H9 (cell line): Measurements from ENCODE around the gene SETMAR. TPM values are rescaled to one million over a fixed set of nuclear protein-coding genes. Genes with fewer than 3 reads are reported as not detected.

Experiments
- DNase-seq: peaks from one replicate; pipeline ENCODE4 v3.0.0-alpha.2; 2017
- H2AFZ ChIP-seq: one replicate; pipeline ENCODE4 v1.6.1; 2013; ENCODE audit warnings: mild to moderate bottlenecking, low read length, control low read depth, moderate library complexity
- H2AK5ac ChIP-seq: 2 replicates; pipeline ENCODE4 v1.6.1; 2013; ENCODE audit warnings: low read length, control low read depth, mixed read lengths; ENCODE audit not compliant: insufficient read length
- H2BK120ac ChIP-seq: one replicate; pipeline ENCODE4 v1.6.1; 2013; ENCODE audit warnings: low read depth, mild to moderate bottlenecking, low read length, control low read depth, inconsistent platforms; ENCODE audit not compliant: poor library complexity, severe bottlenecking
- H2BK12ac ChIP-seq: 2 replicates; pipeline ENCODE4 v1.6.1; 2013; ENCODE audit warnings: low read length, control low read depth, mixed read lengths, low read depth; ENCODE audit not compliant: insufficient read length
- H2BK15ac ChIP-seq: 2 replicates; pipeline ENCODE4 v1.6.1; 2013; ENCODE audit warnings: low read depth, low read length, control low read depth
- H2BK20ac ChIP-seq: one replicate; pipeline ENCODE4 v1.6.1; 2013; ENCODE audit warnings: low read depth, mild to moderate bottlenecking, low read length, control low read depth, inconsistent platforms; ENCODE audit not compliant: poor library complexity, severe bottlenecking
- H2BK5ac ChIP-seq: 2 replicates; pipeline ENCODE4 v1.6.1; 2013; ENCODE audit warnings: low read length, control low read depth, mixed read lengths; ENCODE audit not compliant: insufficient read length
- H3K14ac ChIP-seq: 2 replicates; pipeline ENCODE4 v1.6.1; 2013; ENCODE audit warnings: low read length, control low read depth; ENCODE audit not compliant: insufficient read depth
- H3K18ac ChIP-seq: 2 replicates; pipeline ENCODE4 v1.6.1; 2013; ENCODE audit warnings: low read depth, mild to moderate bottlenecking, mixed read lengths, low read length, control low read depth; ENCODE audit not compliant: insufficient read length
- H3K23ac ChIP-seq: 2 replicates; pipeline ENCODE4 v1.6.1; 2013; ENCODE audit warnings: low read length, control low read depth, mixed read lengths, low read depth; ENCODE audit not compliant: insufficient read length
- H3K23me2 ChIP-seq: 2 replicates; pipeline ENCODE4 v1.6.1; 2013; ENCODE audit warnings: low read depth, mild to moderate bottlenecking, mixed read lengths, low read length, control low read depth; ENCODE audit not compliant: insufficient read length, poor library complexity, severe bottlenecking
- H3K27ac ChIP-seq: 2 replicates; pipeline ENCODE4 v1.5.1; 2013; ENCODE audit warnings: low read length, control low read depth, mixed read lengths, low read depth; ENCODE audit not compliant: insufficient read length
- H3K27me3 ChIP-seq: 2 replicates; pipeline ENCODE4 v1.6.1; 2013; ENCODE audit warnings: low read length, control low read depth, inconsistent platforms; ENCODE audit not compliant: insufficient read depth
- H3K4ac ChIP-seq: 2 replicates; pipeline ENCODE4 v1.6.1; 2013; ENCODE audit warnings: low read depth, mild to moderate bottlenecking, control low read depth, inconsistent platforms, low read length, moderate library complexity
- H3K4me1 ChIP-seq: 2 replicates; pipeline ENCODE4 v1.6.1; 2013; ENCODE audit warnings: low read length, control low read depth, inconsistent platforms; ENCODE audit not compliant: insufficient read depth
- H3K4me2 ChIP-seq: 2 replicates; pipeline ENCODE4 v1.6.1; 2013; ENCODE audit warnings: low read length, control low read depth, mixed read lengths; ENCODE audit not compliant: insufficient read length, insufficient read depth
- H3K56ac ChIP-seq: 2 replicates; pipeline ENCODE4 v1.6.1; 2013; ENCODE audit warnings: low read depth, mild to moderate bottlenecking, mixed read lengths, low read length, control low read depth; ENCODE audit not compliant: insufficient read length
- H3K79me1 ChIP-seq: 2 replicates; pipeline ENCODE4 v1.6.1; 2013; ENCODE audit warnings: low read depth, mild to moderate bottlenecking, moderate library complexity, low read length, control low read depth, inconsistent platforms; ENCODE audit not compliant: insufficient read depth, poor library complexity, severe bottlenecking
- H3K79me2 ChIP-seq: 2 replicates; pipeline ENCODE4 v1.6.1; 2013; ENCODE audit warnings: low read length, control low read depth, inconsistent platforms; ENCODE audit not compliant: insufficient read depth
- H3K9ac ChIP-seq: 2 replicates; pipeline ENCODE4 v1.6.1; 2013; ENCODE audit warnings: low read length, control low read depth, mixed read lengths; ENCODE audit not compliant: insufficient read length; ENCODE audit errors: extremely low read depth
- H3K9me3 ChIP-seq: one replicate; pipeline ENCODE4 v1.6.1; 2013; ENCODE audit warnings: low read depth, low read length, inconsistent platforms; ENCODE audit not compliant: control insufficient read depth
- H3T11ph ChIP-seq: one replicate; pipeline ENCODE4 v1.6.1; 2013; ENCODE audit warnings: mild to moderate bottlenecking, low read length, control low read depth, inconsistent platforms
- H4K20me1 ChIP-seq: one replicate; pipeline ENCODE4 v1.6.1; 2013; ENCODE audit not compliant: control insufficient read depth, insufficient read length, insufficient read depth
- H4K5ac ChIP-seq: 2 replicates; pipeline ENCODE4 v1.6.1; 2013; ENCODE audit warnings: low read depth, mild to moderate bottlenecking, mixed read lengths, low read length, control low read depth; ENCODE audit not compliant: insufficient read length
- H4K8ac ChIP-seq: replicated peaks from 2 replicates; pipeline ENCODE4 v1.6.1; 2013; ENCODE audit warnings: low read length, control low read depth, mixed read lengths, low read depth; ENCODE audit not compliant: insufficient read length
- H4K91ac ChIP-seq: 2 replicates; pipeline ENCODE4 v1.6.1; 2013; ENCODE audit warnings: low read depth, mild to moderate bottlenecking, moderate library complexity, mixed read lengths, low read length, control low read depth; ENCODE audit not compliant: insufficient read length
- H3K27ac Mint-ChIP-seq, 3 experiments: 2 replicates in 2 of 3; 3 replicates in 1 of 3; pipeline ENCODE4 v1.8.0; 2020 to 2021; ENCODE audit warnings: mixed read lengths in 3 of 3, mild to moderate bottlenecking in 1 of 3, moderate library complexity in 1 of 3
- H3K27me3 Mint-ChIP-seq: 2 replicates; pipeline ENCODE4 v1.8.0; 2021; ENCODE audit warnings: low read depth, mild to moderate bottlenecking, moderate library complexity, mixed read lengths
- H3K36me3 Mint-ChIP-seq, 3 experiments: 2 replicates in 2 of 3; 3 replicates in 1 of 3; pipeline ENCODE4 v1.8.0; 2020 to 2021; ENCODE audit warnings: low read depth in 3 of 3, mixed read lengths in 3 of 3; ENCODE audit not compliant: insufficient read depth in 1 of 3
- H3K4me1 Mint-ChIP-seq, 2 experiments: 2 replicates each; pipeline ENCODE4 v1.8.0; 2020; ENCODE audit warnings: mixed read lengths in 2 of 2
- H3K4me3 Mint-ChIP-seq, 2 experiments: 2 replicates in 1 of 2; 3 replicates in 1 of 2; pipeline ENCODE4 v1.8.0; 2020 to 2021; ENCODE audit warnings: mild to moderate bottlenecking in 2 of 2, mixed read lengths in 2 of 2, moderate library complexity in 1 of 2
- H3K9me3 Mint-ChIP-seq, 2 experiments: 2 replicates in 1 of 2; 3 replicates in 1 of 2; pipeline ENCODE4 v1.8.0; 2020; ENCODE audit warnings: mild to moderate bottlenecking in 2 of 2, mixed read lengths in 2 of 2, moderate library complexity in 1 of 2
- WGBS: extraction: QIAGEN DNeasy Blood & Tissue Kit; methylation state at CpG from one replicate; pipeline ENCODE4 v1.1.7; 2013; ENCODE audit warnings: missing lambda C conversion rate, low lambda C conversion rate, mixed read lengths; ENCODE audit not compliant: insufficient read length; ENCODE audit errors: extremely low coverage; 5-methylcytosine and 5-hydroxymethylcytosine counted together
- total RNA-seq: library from RNA; stranded (reverse); gene quantifications from 2 replicates; pipeline ENCODE4 v1.2.1, GENCODE V29; 2021
- TF ChIP-seq, protein P1 (sequence below): fragments of 200-600 bp; sonication (generic); conservative IDR thresholded peaks from 3 replicates; pipeline ENCODE4 v1.8.0; 2021; ENCODE audit warnings: antibody characterized with exemption, mild to moderate bottlenecking

The SETMAR gene
- total RNA-seq, 1 experiment from 2014 or later: 29.1 TPM

DNA sequence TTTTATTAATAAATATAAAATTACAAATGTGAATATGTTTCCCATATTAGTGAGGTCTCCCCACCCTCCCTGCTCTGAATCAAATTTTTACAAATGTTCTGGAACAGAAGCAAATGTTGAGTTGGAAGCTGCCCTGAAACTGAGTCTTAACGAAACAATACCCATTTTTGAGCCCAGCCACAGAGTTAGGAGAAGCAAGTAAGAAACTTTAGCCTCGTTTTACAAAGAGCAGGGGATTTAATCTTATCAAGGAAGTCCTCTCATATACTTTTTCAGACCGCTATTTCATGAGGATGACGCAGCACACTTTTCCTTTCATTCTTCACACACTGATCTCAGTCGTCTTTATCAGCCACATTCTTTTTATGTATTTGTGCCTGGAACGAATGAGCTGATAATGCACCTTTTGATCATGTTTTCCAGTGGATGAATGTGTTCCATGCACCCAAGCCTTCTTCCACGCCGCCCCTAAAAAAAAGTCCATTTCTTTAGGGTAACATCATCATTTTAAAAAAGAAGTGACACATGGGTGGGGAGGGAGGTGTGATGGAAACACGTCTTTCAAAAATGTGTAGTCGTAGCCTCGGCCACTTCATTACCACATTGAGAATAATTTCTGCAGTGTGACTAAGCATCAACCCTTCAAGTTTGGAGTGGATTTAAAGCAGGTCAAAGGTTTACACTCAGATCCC lies 48.1 kb downstream of the SETMAR start:
- no peak overlapping the region for H4K91ac ChIP-seq
- no peak overlapping the region for H3K23ac ChIP-seq
- H2BK5ac ChIP-seq: no peak overlapping the region
- H3K23me2 ChIP-seq: no peaks in the 10 kb centered on the region
- no CpG with 5 or more reads among the region's 11 CpGs for WGBS
- H3K36me3 Mint-ChIP-seq: no peaks in the 10 kb centered on the region; a peak in 1 of 7 replicates
- no peak overlapping the region for H3K27ac Mint-ChIP-seq
- H4K8ac ChIP-seq: no peak overlapping the region
- H3K79me1 ChIP-seq: no peaks in the 10 kb centered on the region
- H3K4me3 Mint-ChIP-seq: no peak overlapping the region
- TF ChIP-seq, protein P1, sequence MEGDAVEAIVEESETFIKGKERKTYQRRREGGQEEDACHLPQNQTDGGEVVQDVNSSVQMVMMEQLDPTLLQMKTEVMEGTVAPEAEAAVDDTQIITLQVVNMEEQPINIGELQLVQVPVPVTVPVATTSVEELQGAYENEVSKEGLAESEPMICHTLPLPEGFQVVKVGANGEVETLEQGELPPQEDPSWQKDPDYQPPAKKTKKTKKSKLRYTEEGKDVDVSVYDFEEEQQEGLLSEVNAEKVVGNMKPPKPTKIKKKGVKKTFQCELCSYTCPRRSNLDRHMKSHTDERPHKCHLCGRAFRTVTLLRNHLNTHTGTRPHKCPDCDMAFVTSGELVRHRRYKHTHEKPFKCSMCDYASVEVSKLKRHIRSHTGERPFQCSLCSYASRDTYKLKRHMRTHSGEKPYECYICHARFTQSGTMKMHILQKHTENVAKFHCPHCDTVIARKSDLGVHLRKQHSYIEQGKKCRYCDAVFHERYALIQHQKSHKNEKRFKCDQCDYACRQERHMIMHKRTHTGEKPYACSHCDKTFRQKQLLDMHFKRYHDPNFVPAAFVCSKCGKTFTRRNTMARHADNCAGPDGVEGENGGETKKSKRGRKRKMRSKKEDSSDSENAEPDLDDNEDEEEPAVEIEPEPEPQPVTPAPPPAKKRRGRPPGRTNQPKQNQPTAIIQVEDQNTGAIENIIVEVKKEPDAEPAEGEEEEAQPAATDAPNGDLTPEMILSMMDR: 0 out of 3 replicates have a peak, but pooled peaks have one; percentile 10
- no peak overlapping the region for H3K9ac ChIP-seq
- no peak overlapping the region for H2AFZ ChIP-seq
- H3K4me2 ChIP-seq: no peak overlapping the region
- no peak overlapping the region for H3K4ac ChIP-seq
- no peak overlapping the region for H3K14ac ChIP-seq
- H3K18ac ChIP-seq: no peak overlapping the region
- no peak overlapping the region for H2AK5ac ChIP-seq
- no peak overlapping the region for H2BK20ac ChIP-seq
- no peaks in the 10 kb centered on the region for H3K9me3 ChIP-seq
- no peak overlapping the region for H3K56ac ChIP-seq
- no peaks in the 10 kb centered on the region for H3K79me2 ChIP-seq
- H3K27ac ChIP-seq: no peak overlapping the region
- H3K27me3 ChIP-seq: no peaks in the 10 kb centered on the region
- H2BK15ac ChIP-seq: no peak overlapping the region
- H2BK12ac ChIP-seq: no peak overlapping the region
- H4K20me1 ChIP-seq: no peaks in the 10 kb centered on the region
- H3K9me3 Mint-ChIP-seq: peaks cover 5% of the 10 kb centered on the region in 2 experiments; a peak in 3 of 5 replicates
- H3K4me1 ChIP-seq: no peaks in the 10 kb centered on the region
- no peak overlapping the region for H4K5ac ChIP-seq
- H2BK120ac ChIP-seq: no peak overlapping the region
- H3K27me3 Mint-ChIP-seq: no peaks in the 10 kb centered on the region
- DNase-seq: no peak
- no peak overlapping the region for H3T11ph ChIP-seq
- 0 out of 4 replicates have a peak, but pooled peaks cover 0 to 3% of the 10 kb centered on the region in 2 experiments for H3K4me1 Mint-ChIP-seq
